Stimulated activated CD4-positive, alpha-beta T cell treated with anti-CD3 and anti-CD28 coated beads, Interleukin-1b, Interleukin-23, amount 100 ng/mL, for 4 hours (primary cell): Measurements from ENCODE around the gene PHF14.
A peak's percentile ranks its signal among the peaks of the same experiment; 100 is the strongest.

ENCODE experiments used
- DNase-seq, 2 donors: peaks; one replicate each; pipeline ENCODE4 v3.0.0-alpha.2; 2020; ENCODE audit warnings: low read depth in 2 of 2

The PHF14 gene

DNA sequence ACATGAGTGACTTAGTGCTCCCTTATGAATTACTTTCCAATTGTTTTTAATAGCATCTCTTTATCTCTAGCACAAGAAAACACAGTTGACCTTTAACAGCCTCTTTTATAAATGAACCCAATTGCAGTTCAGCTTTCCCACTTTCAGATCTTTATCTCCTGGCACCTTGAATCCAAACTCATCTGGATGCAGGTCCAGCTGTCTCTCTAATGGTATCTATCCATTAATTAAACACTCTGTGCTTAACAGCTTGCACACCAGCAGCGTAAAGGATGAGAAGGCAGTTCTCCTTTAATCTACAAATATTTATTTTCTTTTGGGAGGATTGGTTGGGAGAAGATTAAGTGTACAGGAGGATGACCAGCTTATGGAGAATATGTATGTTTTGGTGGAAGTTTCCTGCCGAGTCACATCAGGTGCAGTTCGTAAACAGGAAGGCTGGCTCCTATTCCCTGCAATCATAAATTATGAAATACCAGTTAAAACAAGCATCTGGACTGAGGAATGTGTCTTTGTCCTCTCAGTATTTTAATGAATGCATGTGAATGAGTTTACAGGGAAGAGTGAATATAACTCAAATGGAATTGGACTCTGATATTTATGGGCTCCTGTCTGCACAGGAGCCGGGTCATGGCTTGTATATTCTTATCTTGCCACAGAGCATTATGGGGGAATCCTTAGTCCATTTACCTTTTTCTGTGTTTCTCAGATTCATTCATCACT lies 232.7 kb downstream of the PHF14 start:
- DNase-seq, result no peak

DNA sequence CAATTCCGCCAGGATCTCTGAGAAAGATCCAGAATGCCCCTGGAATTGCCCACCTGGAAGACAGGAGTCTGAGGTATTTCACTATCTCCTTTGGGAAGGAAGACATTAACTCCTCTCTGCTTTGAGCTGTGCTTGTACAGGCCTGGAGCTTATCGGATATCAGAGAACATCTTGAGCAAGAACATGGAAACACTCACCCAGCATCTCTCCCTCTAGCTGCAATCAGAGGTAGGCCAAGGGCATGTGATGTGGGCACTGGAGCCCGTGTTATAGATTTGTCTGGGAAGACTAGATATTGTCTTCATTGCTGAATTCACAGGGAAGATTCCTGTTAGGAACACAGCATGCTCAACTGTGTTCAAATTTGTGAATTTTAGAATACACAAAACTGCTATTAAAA lies 233.9 kb downstream of the PHF14 start:
- no peak for DNase-seq

DNA sequence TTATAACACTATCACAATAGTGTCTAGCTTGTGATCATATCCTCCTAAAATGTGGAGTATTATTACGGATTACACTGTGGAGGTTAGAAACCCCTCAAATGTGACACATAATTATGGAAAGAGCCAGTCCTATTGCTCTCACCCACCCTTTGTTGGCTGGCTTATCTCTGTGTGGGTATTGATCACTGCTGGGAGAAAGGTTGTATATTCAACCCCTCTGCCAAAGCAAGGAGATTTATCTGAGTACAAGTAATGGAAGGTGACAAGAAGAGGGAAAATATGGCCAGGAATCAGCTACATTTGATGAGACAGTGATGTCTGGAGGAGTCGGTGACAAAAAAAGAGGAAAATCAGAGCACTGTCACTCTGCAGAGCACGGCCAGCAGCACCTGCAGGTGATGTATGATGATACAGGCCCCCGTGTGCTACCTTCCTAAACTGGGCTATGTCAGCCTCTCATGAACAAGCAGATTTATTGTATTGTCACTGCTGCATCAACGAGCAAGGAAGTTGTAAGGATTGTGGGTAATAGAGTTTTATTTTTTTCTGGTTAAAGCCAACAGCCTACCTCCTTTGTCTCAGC lies 235.3 kb downstream of the PHF14 start:
- DNase-seq, result no peak

DNA sequence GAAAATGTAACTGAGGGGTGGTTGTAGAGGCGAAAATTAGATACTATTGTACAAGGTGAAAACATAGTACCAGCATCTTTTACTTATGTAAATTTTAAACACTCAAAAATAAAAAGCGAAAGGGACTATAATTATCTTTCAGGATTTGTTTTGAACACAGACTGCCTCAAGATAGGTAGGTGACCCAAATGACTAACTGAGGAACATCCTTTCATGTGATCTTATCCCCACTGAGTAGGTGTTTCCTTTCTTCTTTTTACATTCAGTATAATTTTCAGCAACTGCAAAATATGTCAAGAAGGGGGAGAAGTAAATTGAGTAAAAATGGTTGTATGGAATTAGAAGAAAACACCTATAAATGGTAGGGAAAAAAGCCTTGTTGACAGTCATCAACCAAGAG lies 236.7 kb downstream of the PHF14 start:
- DNase-seq, result no peak

DNA sequence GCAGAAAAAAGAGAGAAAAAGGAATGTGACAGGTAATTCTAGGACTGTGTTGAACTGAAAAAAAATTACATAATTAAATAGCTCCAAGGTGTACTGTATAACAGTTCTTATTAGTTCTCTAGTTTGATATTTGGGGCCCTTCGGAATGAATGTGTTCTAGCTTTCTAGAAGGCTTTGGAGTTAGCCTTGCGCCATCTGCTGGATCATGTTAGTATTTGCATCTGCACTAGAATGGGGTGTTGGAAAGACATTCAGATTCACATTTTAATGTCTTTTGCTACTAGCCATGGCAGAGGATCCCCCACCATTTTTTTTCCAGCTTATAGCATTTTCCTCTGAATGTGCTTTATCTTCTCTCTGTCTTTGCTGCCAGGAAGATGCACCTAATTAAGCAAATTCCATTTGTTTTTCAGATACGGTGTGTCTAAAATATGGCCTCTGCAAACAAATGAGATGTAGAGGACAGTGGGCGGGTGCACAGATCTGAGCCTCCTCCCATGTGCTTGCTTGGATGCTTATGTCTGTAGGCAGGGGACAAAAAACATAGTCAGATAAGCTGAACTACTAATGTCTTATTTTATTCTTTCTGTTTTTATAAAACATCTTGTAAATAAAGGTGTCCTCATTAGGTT lies 238.5 kb downstream of the PHF14 start:
- peak in 1 of 2 donors; percentile 23 for DNase-seq

DNA sequence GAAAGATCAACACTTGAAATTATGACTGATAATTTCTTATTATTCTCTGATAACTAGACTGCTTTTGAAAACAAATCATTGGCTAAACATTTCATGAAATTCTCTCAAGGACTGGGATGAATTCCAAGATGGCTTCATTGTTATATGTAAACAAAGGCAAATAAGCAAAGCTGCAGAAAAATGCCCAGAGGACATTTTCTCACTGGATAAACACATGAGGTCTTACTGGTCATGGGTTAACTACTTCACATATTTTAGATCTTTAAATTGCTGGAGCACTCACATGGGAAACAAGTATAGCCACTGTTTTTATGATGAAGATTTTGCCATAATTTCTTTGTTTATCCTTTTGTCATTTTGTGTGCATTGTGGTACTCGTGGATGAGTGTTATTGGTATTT lies 239.1 kb downstream of the PHF14 start:
- DNase-seq, result no peak

DNA sequence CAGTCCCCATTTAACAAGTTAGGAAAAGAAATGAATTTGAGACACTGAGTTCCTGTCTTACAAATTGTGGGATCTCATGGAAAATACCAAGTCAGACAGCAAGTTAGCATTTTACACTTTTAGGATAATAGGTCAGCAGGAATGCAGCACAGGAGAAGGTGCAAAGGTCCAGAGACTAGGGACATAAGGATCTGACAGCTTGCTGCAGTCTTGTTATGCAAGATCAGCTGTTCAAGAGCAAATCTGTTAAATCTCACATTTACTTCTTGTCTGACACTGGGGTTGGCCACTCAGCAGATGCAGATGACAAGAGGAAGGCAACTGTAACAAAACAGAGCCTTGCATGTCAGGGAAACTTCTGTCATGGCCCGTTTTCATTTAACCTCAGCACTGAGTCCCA lies 239.6 kb downstream of the PHF14 start:
- no peak for DNase-seq

DNA sequence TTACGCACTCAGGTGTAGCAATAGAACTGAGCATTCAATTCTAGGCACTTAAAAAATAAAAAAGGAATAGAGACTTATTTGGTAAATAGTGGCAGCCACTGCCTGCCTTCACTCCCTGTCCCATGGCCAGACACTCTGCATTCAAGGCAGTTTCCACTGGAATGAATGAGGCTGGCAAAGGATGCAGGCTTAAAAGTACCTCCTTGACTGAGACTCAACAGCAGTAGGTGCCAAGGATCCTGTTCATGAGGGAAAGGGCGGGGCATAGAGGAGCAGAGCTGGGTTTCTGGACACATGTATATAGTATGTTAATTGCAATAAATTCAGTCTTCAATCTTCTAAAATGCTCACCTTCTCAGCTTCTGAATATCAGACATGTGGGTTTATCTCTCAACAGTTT lies 242.6 kb downstream of the PHF14 start:
- DNase-seq, result no peak

DNA sequence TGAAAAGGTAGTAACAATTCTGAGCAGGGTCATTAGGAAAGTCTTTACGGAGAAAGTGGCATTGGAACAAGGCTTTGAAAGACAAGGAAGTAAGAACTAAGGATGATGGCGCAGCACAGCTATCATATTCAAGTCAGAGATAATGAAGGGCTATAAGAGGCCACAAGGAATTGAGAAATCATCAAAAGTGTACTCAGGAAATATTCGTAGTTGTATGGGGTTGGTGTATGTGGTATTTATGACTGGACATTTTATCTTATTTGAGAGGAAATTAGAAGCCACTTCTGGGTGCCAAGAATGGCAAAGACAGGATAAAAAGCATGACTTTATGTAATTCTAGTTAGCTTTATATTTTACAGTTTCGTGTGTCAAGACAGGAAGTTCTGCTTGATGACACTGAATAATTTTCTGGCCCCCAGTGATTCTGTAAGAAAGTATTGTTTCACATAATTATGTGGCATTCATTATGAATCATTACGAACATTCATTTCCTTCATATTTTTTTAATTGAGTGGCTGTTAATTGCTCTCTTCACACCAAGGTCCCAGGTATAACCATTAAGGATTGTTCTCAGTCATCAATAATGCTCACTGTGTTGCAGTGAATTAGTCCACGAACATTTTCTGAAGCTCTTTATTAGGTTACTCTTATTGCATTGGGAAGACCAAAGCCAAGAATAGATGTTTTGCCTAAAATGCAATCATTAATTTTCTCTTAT lies 244.3 kb downstream of the PHF14 start:
- DNase-seq, result no peak
